Stimulated activated naive B cell treated with anti-CD40 and anti-IgM and Interleukin-4, amounts not matched to agents 10 μg/mL and 1 μg/mL and 100 μg/mL, for 72 hours (primary cell): ENCODE measurements around the gene PCP2.
"Not testable (repeated sequence)": the region's sequence is repeated elsewhere in the genome, so short reads cannot be mapped to it uniquely, and the experiment has no call there.

Experiments
- ATAC-seq, 2 donors: fragments of 150-1000 bp; cut with Tn5 transposase; replicated peaks; 2 replicates each; pipeline ENCODE4 v1.10.0; 2021; ENCODE audit warnings: moderate library complexity in 1 of 2
- DNase-seq: peaks from one replicate; pipeline ENCODE4 v3.0.0; 2021
- H3K27ac Mint-ChIP-seq: one replicate; pipeline ENCODE4 v1.8.0; 2022; ENCODE audit warnings: mild to moderate bottlenecking, mixed read lengths
- H3K27me3 Mint-ChIP-seq, 2 donors: one replicate each; pipeline ENCODE4 v1.8.0; 2022; ENCODE audit warnings: mixed read lengths in 2 of 2
- H3K36me3 Mint-ChIP-seq, 2 donors: one replicate each; pipeline ENCODE4 v1.8.0; 2022; ENCODE audit warnings: mixed read lengths in 2 of 2, mild to moderate bottlenecking in 1 of 2
- H3K4me1 Mint-ChIP-seq, 2 donors: one replicate each; pipeline ENCODE4 v1.8.0; 2022; ENCODE audit warnings: mixed read lengths in 2 of 2, mild to moderate bottlenecking in 1 of 2
- H3K4me3 Mint-ChIP-seq, 2 donors: one replicate each; pipeline ENCODE4 v1.8.0; 2022; ENCODE audit warnings: mild to moderate bottlenecking in 2 of 2, mixed read lengths in 2 of 2, moderate library complexity in 1 of 2
- H3K9me3 Mint-ChIP-seq, 2 donors: one replicate each; pipeline ENCODE4 v1.8.0; 2022; ENCODE audit warnings: mixed read lengths in 2 of 2, mild to moderate bottlenecking in 1 of 2

Gene PCP2

GRCh38 chr19:7648265-7649014 is 14.9 kb upstream of the PCP2 start:
- DNase-seq, result no peak
- no peak overlapping the region for H3K4me3 Mint-ChIP-seq
- H3K36me3 Mint-ChIP-seq, result peaks cover 33 to 41% of the 10 kb centered on the region in 2 donors
- H3K27me3 Mint-ChIP-seq, result peaks cover 0 to 7% of the 10 kb centered on the region in 2 donors
- H3K27ac Mint-ChIP-seq, result no peak overlapping the region
- no peaks in the 10 kb centered on the region for H3K9me3 Mint-ChIP-seq
- no peak for ATAC-seq
- H3K4me1 Mint-ChIP-seq, result peaks cover 7 to 8% of the 10 kb centered on the region in 2 donors

GRCh38 chr19:7647156-7647555 is 13.6 kb upstream of the PCP2 start:
- DNase-seq, result no peak
- no peak for ATAC-seq
- Mint-ChIP-seq H3K4me3 (no peak overlapping the region), H3K36me3 (peaks cover 39 to 53% of the 10 kb centered on the region in 2 donors), H3K4me1 (peaks cover 3 to 5% of the 10 kb centered on the region in 2 donors), H3K27me3 (peaks cover 0 to 7% of the 10 kb centered on the region in 2 donors), H3K9me3 (peaks cover 0 to 2% of the 10 kb centered on the region in 2 donors), H3K27ac (no peak overlapping the region)

- H3K27me3 Mint-ChIP-seq, result peaks cover 0 to 7% of the 10 kb centered on the region in 2 donors
- no peak overlapping the region for H3K4me3 Mint-ChIP-seq
- no peak for DNase-seq
- H3K27ac Mint-ChIP-seq, result no peak overlapping the region
- no peak for ATAC-seq
- peaks cover 0 to 4% of the 10 kb centered on the region in 2 donors for H3K4me1 Mint-ChIP-seq
- H3K9me3 Mint-ChIP-seq, result peaks cover 0 to 2% of the 10 kb centered on the region in 2 donors
- H3K36me3 Mint-ChIP-seq, result peaks cover 42 to 57% of the 10 kb centered on the region in 2 donors
Measured at GRCh38 chr19:7646426-7646700, 12.8 kb upstream of the PCP2 start.

- Mint-ChIP-seq H3K36me3 (peaks cover 42 to 57% of the 10 kb centered on the region in 2 donors), H3K27ac (no peak overlapping the region), H3K27me3 (peaks cover 0 to 7% of the 10 kb centered on the region in 2 donors), H3K9me3 (peaks cover 0 to 2% of the 10 kb centered on the region in 2 donors), H3K4me1 (peaks cover 0 to 4% of the 10 kb centered on the region in 2 donors), H3K4me3 (no peak overlapping the region)
- DNase-seq (no peak), ATAC-seq (no peak)
Measured at GRCh38 chr19:7645656-7646425, 12.3 kb upstream of the PCP2 start.

- no peak for DNase-seq
- Mint-ChIP-seq H3K36me3 (peaks cover 45 to 61% of the 10 kb centered on the region in 2 donors), H3K27ac (no peak overlapping the region), H3K4me3 (no peak overlapping the region), H3K27me3 (peaks cover 0 to 4% of the 10 kb centered on the region in 2 donors), H3K4me1 (peaks cover 3 to 6% of the 10 kb centered on the region in 2 donors), H3K9me3 (peaks cover 0 to 2% of the 10 kb centered on the region in 2 donors)
- ATAC-seq, result peak in 1 of 2 donors; percentile 13
Measured at GRCh38 chr19:7645163-7645562, 11.6 kb upstream of the PCP2 start.

- peaks cover 9 to 13% of the 10 kb centered on the region in 2 donors for H3K4me1 Mint-ChIP-seq
- H3K36me3 Mint-ChIP-seq, result peaks cover 52 to 67% of the 10 kb centered on the region in 2 donors
- H3K9me3 Mint-ChIP-seq, result peaks cover 0 to 2% of the 10 kb centered on the region in 2 donors
- DNase-seq (no peak), ATAC-seq (no peak)
- no peak overlapping the region for H3K4me3 Mint-ChIP-seq
- no peaks in the 10 kb centered on the region for H3K27me3 Mint-ChIP-seq
- no peak overlapping the region for H3K27ac Mint-ChIP-seq
Measured at GRCh38 chr19:7644550-7644877, 11.0 kb upstream of the PCP2 start.

- not testable (repeated sequence) for H3K9me3 Mint-ChIP-seq, ATAC-seq, DNase-seq, H3K27me3 Mint-ChIP-seq, H3K27ac Mint-ChIP-seq, H3K4me3 Mint-ChIP-seq
- Mint-ChIP-seq H3K36me3 (peaks cover 55 to 74% of the 10 kb centered on the region in 2 donors), H3K4me1 (peaks cover 15 to 17% of the 10 kb centered on the region in 2 donors)
Measured at GRCh38 chr19:7643629-7644549, 10.4 kb upstream of the PCP2 start.

GRCh38 chr19:7643031-7643415 is 9.5 kb upstream of the PCP2 start:
- Mint-ChIP-seq H3K36me3 (peaks cover 53 to 67% of the 10 kb centered on the region in 2 donors), H3K4me3 (no peak overlapping the region), H3K9me3 (peaks cover 0 to 2% of the 10 kb centered on the region in 2 donors), H3K27ac (no peak overlapping the region), H3K4me1 (peaks cover 18 to 24% of the 10 kb centered on the region in 2 donors), H3K27me3 (no peaks in the 10 kb centered on the region)
- ATAC-seq (no peak), DNase-seq (no peak)

GRCh38 chr19:7642295-7643030 is 8.9 kb upstream of the PCP2 start:
- peaks cover 18 to 30% of the 10 kb centered on the region in 2 donors for H3K4me1 Mint-ChIP-seq
- H3K27me3 Mint-ChIP-seq, result no peaks in the 10 kb centered on the region
- no peak for DNase-seq
- peaks cover 50 to 62% of the 10 kb centered on the region in 2 donors for H3K36me3 Mint-ChIP-seq
- no peak for ATAC-seq
- H3K9me3 Mint-ChIP-seq, result peaks cover 0 to 2% of the 10 kb centered on the region in 2 donors
- no peak overlapping the region for H3K27ac Mint-ChIP-seq
- no peak overlapping the region for H3K4me3 Mint-ChIP-seq

GRCh38 chr19:7641290-7642276 is 8.1 kb upstream of the PCP2 start:
- H3K9me3 Mint-ChIP-seq, result peaks cover 0 to 2% of the 10 kb centered on the region in 2 donors
- H3K27me3 Mint-ChIP-seq, result no peaks in the 10 kb centered on the region
- peaks cover 20 to 34% of the 10 kb centered on the region in 2 donors for H3K4me1 Mint-ChIP-seq
- H3K27ac Mint-ChIP-seq, result no peak overlapping the region
- H3K4me3 Mint-ChIP-seq, result no peak overlapping the region
- DNase-seq, result no peak
- H3K36me3 Mint-ChIP-seq, result peaks cover 51 to 59% of the 10 kb centered on the region in 2 donors
- no peak for ATAC-seq

- Mint-ChIP-seq H3K27ac (no peak overlapping the region), H3K36me3 (peaks cover 49 to 53% of the 10 kb centered on the region in 2 donors), H3K4me3 (no peak overlapping the region)
Measured at GRCh38 chr19:7640803-7641202, 7.3 kb upstream of the PCP2 start.

GRCh38 chr19:7639863-7640348 is 6.4 kb upstream of the PCP2 start:
- no peak for ATAC-seq
- peak overlapping the region; percentile 15 to 18 for H3K4me3 Mint-ChIP-seq
- peaks cover 0 to 2% of the 10 kb centered on the region in 2 donors for H3K9me3 Mint-ChIP-seq
- peaks cover 43 to 47% of the 10 kb centered on the region in 2 donors for H3K36me3 Mint-ChIP-seq
- H3K27me3 Mint-ChIP-seq, result no peaks in the 10 kb centered on the region
- DNase-seq, result no peak
- H3K4me1 Mint-ChIP-seq, result peaks cover 21 to 51% of the 10 kb centered on the region in 2 donors
- H3K27ac Mint-ChIP-seq, result no peak overlapping the region

More at GRCh38 chr19:7640803-7641202, 7.3 kb upstream of the PCP2 start:
- H3K4me1 Mint-ChIP-seq, result peaks cover 21 to 42% of the 10 kb centered on the region in 2 donors
- H3K9me3 Mint-ChIP-seq, result peaks cover 0 to 2% of the 10 kb centered on the region in 2 donors
- no peak for DNase-seq
- H3K27me3 Mint-ChIP-seq, result no peaks in the 10 kb centered on the region
- no peak for ATAC-seq
